Stimulated activated CD8-positive, alpha-beta memory T cell treated with anti-CD3 and anti-CD28 coated beads, Interleukin-15, amount 100 ng/mL, for 48 hours (primary cell): Measurements from ENCODE around the gene ZCCHC9.
"Not testable (repeated sequence)": the region's sequence is repeated elsewhere in the genome, so short reads cannot be mapped to it uniquely, and the experiment has no call there.

Source experiments
- DNase-seq, 2 donors: peaks; one replicate each; pipeline ENCODE4 v3.0.0-alpha.2; 2020; ENCODE audit warnings: low read depth in 2 of 2

Gene ZCCHC9

GRCh38 chr5:81301271-81302015, at the start of gene ZCCHC9:
TSS of gene ZCCHC9 (plus strand) at chr5:81301587. CDS start at chr5:81304758, 3,171 bp downstream.
- DNase-seq, result peak; percentile 87 to 91

GRCh38 chr5:81251922-81252321, 49.5 kb upstream of the ZCCHC9 start:
- no peak for DNase-seq

GRCh38 chr5:81252904-81253303, 48.5 kb upstream of the ZCCHC9 start:
- no peak for DNase-seq

GRCh38 chr5:81253875-81254274, 47.5 kb upstream of the ZCCHC9 start:
- no peak for DNase-seq

- DNase-seq, result no peak
Measured at GRCh38 chr5:81254886-81255559, 46.4 kb upstream of the ZCCHC9 start.

- DNase-seq, result no peak
Measured at GRCh38 chr5:81256766-81257165, 44.6 kb upstream of the ZCCHC9 start.

GRCh38 chr5:81262796-81263195, 38.6 kb upstream of the ZCCHC9 start:
- not testable (repeated sequence) for DNase-seq

- no peak for DNase-seq
Measured at GRCh38 chr5:81265101-81265500, 36.3 kb upstream of the ZCCHC9 start.

GRCh38 chr5:81268521-81269196, 32.7 kb upstream of the ZCCHC9 start:
- DNase-seq, result no peak

- DNase-seq, result no peak
Measured at GRCh38 chr5:81269751-81270393, 31.5 kb upstream of the ZCCHC9 start.

GRCh38 chr5:81270394-81271027, 30.9 kb upstream of the ZCCHC9 start:
- not testable (repeated sequence) for DNase-seq

- DNase-seq, result no peak
Measured at GRCh38 chr5:81283976-81284375, 17.4 kb upstream of the ZCCHC9 start.

- DNase-seq, result no peak
Measured at GRCh38 chr5:81286059-81286617, 15.2 kb upstream of the ZCCHC9 start.

GRCh38 chr5:81288021-81288433, 13.4 kb upstream of the ZCCHC9 start:
- DNase-seq, result no peak

- DNase-seq, result no peak
Measured at GRCh38 chr5:81290146-81290545, 11.2 kb upstream of the ZCCHC9 start.

- DNase-seq, result no peak
Measured at GRCh38 chr5:81292130-81292529, 9.3 kb upstream of the ZCCHC9 start.

- not testable (repeated sequence) for DNase-seq
Measured at GRCh38 chr5:81294021-81294420, 7.4 kb upstream of the ZCCHC9 start.

- DNase-seq, result no peak
Measured at GRCh38 chr5:81297531-81297930, 3.9 kb upstream of the ZCCHC9 start.

- DNase-seq, result no peak
Measured at GRCh38 chr5:81300921-81301270, 491 bp upstream of the ZCCHC9 start.

- no peak for DNase-seq
Measured at GRCh38 chr5:81302596-81302995, 1.2 kb downstream of the ZCCHC9 start.

GRCh38 chr5:81303563-81303962, 2.2 kb downstream of the ZCCHC9 start:
- DNase-seq, result no peak

GRCh38 chr5:81305785-81306184, 4.4 kb downstream of the ZCCHC9 start:
- DNase-seq, result no peak
